AG20443 (cell line): ENCODE results near the gene MT1X.
"Not testable (repeated sequence)": the region's sequence is repeated elsewhere in the genome, so short reads cannot be mapped to it uniquely, and the experiment has no call there.

ENCODE experiments used
- DNase-seq: peaks from one replicate; pipeline ENCODE4 v3.0.0; 2012; ENCODE audit warnings: low spot score, mixed read lengths

The MT1X gene

DNA sequence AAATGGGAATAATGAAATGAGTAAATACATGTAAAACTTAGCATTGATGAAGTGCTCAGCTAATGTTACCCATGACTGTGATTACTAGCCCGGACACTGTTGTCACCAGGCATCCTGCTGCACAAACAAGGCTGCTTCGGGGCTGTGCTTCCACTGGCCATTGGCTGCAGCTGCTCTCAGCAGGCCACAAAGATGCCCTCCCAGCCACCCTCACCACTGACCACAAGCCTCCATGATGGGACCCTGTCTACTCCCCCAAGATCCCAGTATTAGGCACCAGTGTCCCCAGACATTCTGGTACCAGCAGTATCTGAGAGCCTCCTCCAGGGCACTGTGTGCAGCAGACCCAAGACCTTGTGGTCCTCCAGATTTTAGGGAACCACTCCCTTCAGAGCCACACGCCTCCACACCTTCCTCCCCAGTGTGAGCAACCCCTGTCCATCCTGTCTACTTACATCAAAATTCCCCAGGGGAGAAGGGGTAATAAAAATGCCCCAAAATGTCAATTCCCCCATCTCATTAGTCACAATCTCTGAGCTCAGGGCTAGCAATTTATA is 28.0 kb downstream of the MT1X start:
- DNase-seq: no peak

DNA sequence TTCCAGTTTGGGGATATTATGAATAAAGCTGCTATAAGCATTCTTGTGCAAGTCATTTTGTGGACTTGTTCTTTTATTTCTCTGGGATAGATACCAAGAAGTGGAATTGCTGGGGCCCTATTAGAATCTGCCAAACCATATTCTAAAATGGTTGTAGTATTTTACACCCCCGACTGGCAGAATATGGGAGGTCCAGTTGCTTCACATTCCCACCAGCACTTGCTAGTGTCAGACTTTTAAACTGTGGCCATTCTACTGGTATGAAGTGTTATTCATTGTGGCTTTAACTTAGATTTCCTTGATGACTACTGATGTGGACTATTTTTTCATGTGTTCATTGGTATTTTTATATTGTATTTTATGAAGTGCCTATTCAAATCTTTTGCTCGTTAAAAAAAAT is 29.6 kb downstream of the MT1X start:
- DNase-seq: no peak

- DNase-seq: no peak
These were observed 31.5 kb downstream of the MT1X start for GRCh38 chr16:56713794-56714193.

- no peak for DNase-seq
These were observed 32.9 kb downstream of the MT1X start for GRCh38 chr16:56715126-56715525.

- DNase-seq: no peak
These were observed 34.5 kb downstream of the MT1X start for GRCh38 chr16:56716761-56717160.

DNA sequence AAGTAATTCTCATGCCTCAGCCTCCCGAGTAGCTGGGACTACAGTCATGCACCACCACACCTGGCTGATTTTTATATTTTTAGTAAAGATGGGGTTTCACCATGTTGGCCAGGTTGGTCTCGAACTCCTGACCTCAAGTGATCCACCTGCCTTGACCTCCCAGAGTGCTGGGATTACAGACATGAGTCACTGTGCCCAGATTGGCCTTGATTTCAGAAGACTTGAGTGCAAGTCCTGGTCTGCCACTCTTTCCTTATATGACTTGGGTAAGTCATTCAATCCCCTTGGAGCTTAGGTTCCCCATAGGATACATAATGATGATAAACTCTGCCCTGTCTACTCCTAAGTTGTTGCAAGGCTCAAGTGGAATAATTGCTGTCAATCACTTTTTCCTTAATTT is 35.3 kb downstream of the MT1X start:
- DNase-seq: not testable (repeated sequence)

DNA sequence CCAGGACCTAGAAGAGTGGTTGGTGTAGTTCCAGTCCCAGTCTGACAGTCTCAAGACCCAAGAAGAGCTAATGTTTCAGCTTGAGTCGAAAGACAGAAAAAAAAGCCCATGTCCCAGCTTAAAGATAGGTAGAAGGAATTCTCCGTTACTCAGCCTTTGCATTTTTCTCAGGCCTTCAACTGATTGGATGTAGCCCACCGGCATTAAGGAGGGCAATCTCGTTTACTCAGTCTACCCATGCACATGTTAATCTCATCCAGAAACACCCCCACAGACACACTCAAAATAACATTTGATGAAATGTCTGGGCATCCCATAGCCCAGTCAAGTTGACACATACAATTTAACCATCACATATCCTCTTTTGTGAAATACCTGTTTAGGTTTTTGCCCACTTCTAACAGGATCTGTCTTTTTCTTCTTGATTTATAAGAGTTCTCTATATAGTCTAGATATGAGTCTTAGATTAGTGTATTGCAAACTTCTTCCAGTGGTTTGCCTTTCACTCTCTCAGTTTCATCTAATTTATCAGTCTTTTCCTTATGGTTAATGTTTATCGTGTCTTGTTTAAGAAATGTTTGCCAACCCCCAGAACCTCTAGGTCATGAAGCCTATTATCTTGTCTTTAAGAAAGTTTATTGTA is 40.1 kb downstream of the MT1X start:
- DNase-seq: no peak

DNA sequence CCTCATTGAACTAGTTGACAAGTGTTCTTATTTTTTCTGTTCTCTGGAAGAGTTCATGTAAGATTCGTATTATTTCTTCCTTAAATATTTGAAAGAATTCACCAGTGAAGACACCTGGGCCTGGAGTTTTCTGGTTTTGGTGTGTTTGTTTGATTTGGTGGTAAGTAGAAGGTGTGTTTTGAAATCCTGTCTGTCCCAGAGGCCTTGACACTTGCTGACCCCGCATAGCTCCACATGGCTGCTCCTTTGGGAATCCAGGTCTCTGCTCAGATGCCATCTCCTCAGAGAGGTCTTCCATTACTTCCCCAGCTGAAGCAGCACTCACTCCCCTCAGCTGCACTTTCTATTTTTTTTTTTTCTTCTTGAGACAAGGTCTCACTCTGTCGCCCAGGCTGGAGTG is 41.9 kb downstream of the MT1X start:
- DNase-seq: no peak

GRCh38 chr16:56726283-56726682 is 44.0 kb downstream of the MT1X start:
- DNase-seq: no peak

GRCh38 chr16:56726926-56727325 is 44.7 kb downstream of the MT1X start:
- no peak for DNase-seq

- DNase-seq: no peak
These were observed 45.8 kb downstream of the MT1X start for GRCh38 chr16:56728027-56728426.

- no peak for DNase-seq
These were observed 46.9 kb downstream of the MT1X start for GRCh38 chr16:56728980-56729734.

GRCh38 chr16:56729735-56730662 is 47.7 kb downstream of the MT1X start, which contains the start of gene NUP93:
Gene NUP93, plus strand, starts transcription at chr16:56730129. Its CDS starts 18,119 bp downstream, at chr16:56748248.
- DNase-seq: peak; percentile 98

- DNase-seq: no peak
These were observed 50.1 kb downstream of the MT1X start for GRCh38 chr16:56732366-56732765.

DNA sequence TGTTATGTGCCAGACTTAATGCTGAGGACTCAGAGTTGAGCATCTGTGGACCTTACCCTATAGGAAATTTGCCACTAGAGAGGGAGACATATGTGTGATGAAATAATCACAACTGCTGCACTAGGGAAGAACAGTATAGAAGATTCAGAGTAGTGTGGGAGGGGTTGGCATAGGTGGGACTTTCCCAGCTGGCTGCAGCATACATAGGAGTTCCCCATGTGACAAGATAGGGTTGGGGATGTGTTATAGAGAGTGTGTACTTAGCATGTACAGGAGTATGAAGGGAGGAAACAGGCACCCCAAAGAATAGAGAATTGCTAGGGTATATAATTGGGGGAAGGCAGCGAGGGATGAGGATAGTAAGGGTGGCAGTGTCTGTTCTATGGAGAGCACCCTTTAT is 50.6 kb downstream of the MT1X start:
- DNase-seq: no peak
